ENCODE data around the gene SERGEF. TPM values are rescaled to one million over a fixed set of nuclear protein-coding genes. Genes with fewer than 3 reads are reported as not detected.

The SERGEF gene
- total and polyA plus RNA-seq, 11 donors: 11.6 to 55.0 (median 22.1) TPM

- Histone ChIP-seq H3K27me3 (no peaks in the 10 kb centered on the region), H3K4me3 (no peak overlapping the region), H3K36me3 (no peaks in the 10 kb centered on the region), H3K27ac (peak overlapping the region in 2 of 12 donors; percentile 51 to 53), H3K9me3 (no peaks in the 10 kb centered on the region), H3K4me1 (peaks cover 0 to 9% (median 0%) of the 10 kb centered on the region in 12 donors)
- DNase-seq (no peak), ATAC-seq (no peak)
- TF ChIP-seq CTCF (IDR thresholded peaks at IDR 0.05) (no peak), POLR2A (IDR thresholded peaks at IDR 0.05) (no peak)
- intact Hi-C loops (cut with DNase I): no loop called here
- WGBS, 4 donors: 57 to 80% (median 71%) methylated on average over 2 of the region's 2 CpGs
Measured at GRCh38 chr11:17750801-17751165, 262.1 kb downstream of the SERGEF start.

- H3K36me3 ChIP-seq: no peaks in the 10 kb centered on the region
- peak overlapping the region in 2 of 12 donors; percentile 51 to 53 for H3K27ac ChIP-seq
- H3K27me3 ChIP-seq: no peaks in the 10 kb centered on the region
- DNase-seq (peak in 2 of 5 donors; percentile 2 to 44), ATAC-seq (peak in 3 of 4 donors; percentile 52 to 85 (median 70))
- no peak overlapping the region for H3K4me3 ChIP-seq
- intact Hi-C loops (cut with DNase I): no loop called here
- H3K9me3 ChIP-seq: no peaks in the 10 kb centered on the region
- TF ChIP-seq CTCF (IDR thresholded peaks at IDR 0.05): no peak
- TF ChIP-seq POLR2A (IDR thresholded peaks at IDR 0.05): no peak
- H3K4me1 ChIP-seq: peaks cover 0 to 9% (median 0%) of the 10 kb centered on the region in 12 donors
- 41 to 53% (median 49%) methylated on average over 12 to 13 of the region's 13 CpGs for WGBS, 4 donors
Measured at GRCh38 chr11:17750013-17750800, 262.6 kb downstream of the SERGEF start.

GRCh38 chr11:17748761-17749721 is 263.8 kb downstream of the SERGEF start:
- H3K27ac ChIP-seq: no peak overlapping the region
- peaks cover 0 to 9% (median 0%) of the 10 kb centered on the region in 12 donors for H3K4me1 ChIP-seq
- DNase-seq (peak in 1 of 5 donors; percentile 19), ATAC-seq (no peak)
- H3K36me3 ChIP-seq: no peaks in the 10 kb centered on the region
- no peak overlapping the region for H3K4me3 ChIP-seq
- no peaks in the 10 kb centered on the region for H3K27me3 ChIP-seq
- H3K9me3 ChIP-seq: no peaks in the 10 kb centered on the region
- intact Hi-C loops (cut with DNase I): no loop called here
- TF ChIP-seq CTCF (IDR thresholded peaks at IDR 0.05) (no peak), POLR2A (IDR thresholded peaks at IDR 0.05) (no peak)
- 77 to 83% (median 81%) methylated on average over 14 to 19 of the region's 19 CpGs for WGBS, 4 donors

- WGBS, 4 donors: 79 to 95% (median 85%) methylated on average over 8 of the region's 8 CpGs
- Histone ChIP-seq H3K4me1 (peaks cover 0 to 9% (median 0%) of the 10 kb centered on the region in 12 donors), H3K27ac (no peak overlapping the region), H3K9me3 (no peaks in the 10 kb centered on the region), H3K27me3 (no peaks in the 10 kb centered on the region), H3K36me3 (no peaks in the 10 kb centered on the region), H3K4me3 (no peak overlapping the region)
- intact Hi-C loops (cut with DNase I): no loop called here
- TF ChIP-seq POLR2A (IDR thresholded peaks at IDR 0.05): no peak
- no peak for TF ChIP-seq CTCF (IDR thresholded peaks at IDR 0.05)
- DNase-seq: peak in 1 of 5 donors; percentile 6
- no peak for ATAC-seq
Measured at GRCh38 chr11:17748044-17748443, 264.8 kb downstream of the SERGEF start.

Measured in heart left ventricle (tissue), 16 donors.